AG04449 (cell line): ENCODE measurements around the gene IL31RA.

Source experiments
- CTCF ChIA-PET: fragments of 350-600 bp; formaldehyde crosslinking; extraction: SDS; loops from one replicate; lab custom pipeline; 2021; ENCODE audit warnings: antibody characterized with exemption; lab: Yijun Ruan, JAX
- POLR2A ChIA-PET: fragments of 400-600, 350-600 bp; formaldehyde crosslinking; extraction: SDS; loops from one replicate; lab custom pipeline; 2020; ENCODE audit warnings: antibody characterized with exemption, inconsistent platforms; lab: Yijun Ruan, JAX
- DNase-seq: peaks from one replicate; pipeline ENCODE4 v3.0.0-alpha.2; 2010; ENCODE audit warnings: low read depth, low spot score
- H3K4me3 ChIP-seq: 2 replicates; pipeline ENCODE4 v1.5.1; 2011; ENCODE audit warnings: low read depth, mild to moderate bottlenecking, control low read depth, low read length
- TF ChIP-seq, protein P1 (sequence below): IDR thresholded peaks from one replicate; pipeline ENCODE4 v1.5.1; 2011; ENCODE audit warnings: mild to moderate bottlenecking, moderate library complexity, low read length, control low read depth, inconsistent platforms; ENCODE audit not compliant: insufficient read depth; ENCODE audit errors: missing control alignments

Gene IL31RA

DNA sequence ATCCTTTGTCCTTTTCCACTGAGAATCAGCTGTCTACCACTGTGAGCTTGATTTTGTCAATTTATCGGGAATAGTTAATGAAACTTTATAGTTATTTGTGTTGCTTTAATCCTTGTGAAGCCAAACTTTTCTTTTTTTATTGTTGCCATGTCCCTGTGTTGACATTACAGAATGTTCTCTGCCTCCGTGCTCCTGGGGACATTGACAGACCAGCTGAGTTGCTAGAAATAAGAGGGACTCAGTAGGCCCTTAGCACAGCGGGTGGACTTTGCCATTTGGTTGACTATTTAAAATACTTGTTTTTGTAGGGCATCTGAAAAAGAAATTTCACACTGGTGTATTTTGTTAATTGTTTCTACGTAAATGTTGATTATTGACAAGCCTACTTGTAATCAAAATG is 70.5 kb downstream of the IL31RA start:
- ChIA-PET POLR2A (interaction anchor here (0.6 kb wide), 1 partner anchor 502 kb away, joined by 3 read pairs; no protein-coding TSS in a partner anchor), CTCF (interaction anchor here (1.3 to 4.1 kb wide), 5 partner anchors 14 to 578 kb away, joined by 3 to 33 read pairs (median 4); no protein-coding TSS in a partner anchor)
- TF ChIP-seq, protein P1, sequence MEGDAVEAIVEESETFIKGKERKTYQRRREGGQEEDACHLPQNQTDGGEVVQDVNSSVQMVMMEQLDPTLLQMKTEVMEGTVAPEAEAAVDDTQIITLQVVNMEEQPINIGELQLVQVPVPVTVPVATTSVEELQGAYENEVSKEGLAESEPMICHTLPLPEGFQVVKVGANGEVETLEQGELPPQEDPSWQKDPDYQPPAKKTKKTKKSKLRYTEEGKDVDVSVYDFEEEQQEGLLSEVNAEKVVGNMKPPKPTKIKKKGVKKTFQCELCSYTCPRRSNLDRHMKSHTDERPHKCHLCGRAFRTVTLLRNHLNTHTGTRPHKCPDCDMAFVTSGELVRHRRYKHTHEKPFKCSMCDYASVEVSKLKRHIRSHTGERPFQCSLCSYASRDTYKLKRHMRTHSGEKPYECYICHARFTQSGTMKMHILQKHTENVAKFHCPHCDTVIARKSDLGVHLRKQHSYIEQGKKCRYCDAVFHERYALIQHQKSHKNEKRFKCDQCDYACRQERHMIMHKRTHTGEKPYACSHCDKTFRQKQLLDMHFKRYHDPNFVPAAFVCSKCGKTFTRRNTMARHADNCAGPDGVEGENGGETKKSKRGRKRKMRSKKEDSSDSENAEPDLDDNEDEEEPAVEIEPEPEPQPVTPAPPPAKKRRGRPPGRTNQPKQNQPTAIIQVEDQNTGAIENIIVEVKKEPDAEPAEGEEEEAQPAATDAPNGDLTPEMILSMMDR, result no peak
- no peak overlapping the region for H3K4me3 ChIP-seq
- no peak for DNase-seq

DNA sequence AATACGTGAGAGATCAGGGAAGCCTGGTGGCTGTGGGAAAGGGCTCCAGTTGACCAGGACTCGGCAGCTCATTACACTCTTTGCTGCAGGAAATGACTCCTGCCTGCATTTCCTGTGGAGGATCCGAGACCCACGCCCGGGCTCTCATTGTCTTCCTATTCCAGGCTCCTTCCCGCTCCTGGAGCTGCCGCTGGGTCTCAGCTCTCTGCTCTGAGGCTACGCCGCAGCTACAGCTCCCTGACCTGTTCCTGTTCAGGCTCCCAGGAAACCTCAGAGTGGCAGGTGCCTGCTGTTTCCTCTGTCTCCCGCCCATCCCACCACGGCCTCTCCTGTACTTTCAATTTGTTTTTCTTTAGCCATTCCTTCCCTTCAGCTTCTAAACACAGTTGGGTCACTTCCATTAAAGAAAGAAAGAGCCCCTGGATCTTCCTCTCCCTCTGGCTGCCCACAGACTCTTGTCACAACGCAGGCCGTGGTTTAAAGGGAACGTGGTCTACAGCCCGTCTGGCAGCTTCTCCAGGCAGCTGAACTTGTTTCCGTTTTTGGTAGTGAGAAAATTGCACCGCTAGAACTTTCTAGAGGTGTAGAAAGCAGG is 72.1 kb downstream of the IL31RA start:
- CTCF ChIA-PET, result interaction anchor here (1.2 to 4.1 kb wide), 4 partner anchors 13 to 581 kb away, joined by 3 to 33 read pairs (median 4); no protein-coding TSS in a partner anchor
- DNase-seq, result no peak
- TF ChIP-seq, protein P1, result no peak

DNA sequence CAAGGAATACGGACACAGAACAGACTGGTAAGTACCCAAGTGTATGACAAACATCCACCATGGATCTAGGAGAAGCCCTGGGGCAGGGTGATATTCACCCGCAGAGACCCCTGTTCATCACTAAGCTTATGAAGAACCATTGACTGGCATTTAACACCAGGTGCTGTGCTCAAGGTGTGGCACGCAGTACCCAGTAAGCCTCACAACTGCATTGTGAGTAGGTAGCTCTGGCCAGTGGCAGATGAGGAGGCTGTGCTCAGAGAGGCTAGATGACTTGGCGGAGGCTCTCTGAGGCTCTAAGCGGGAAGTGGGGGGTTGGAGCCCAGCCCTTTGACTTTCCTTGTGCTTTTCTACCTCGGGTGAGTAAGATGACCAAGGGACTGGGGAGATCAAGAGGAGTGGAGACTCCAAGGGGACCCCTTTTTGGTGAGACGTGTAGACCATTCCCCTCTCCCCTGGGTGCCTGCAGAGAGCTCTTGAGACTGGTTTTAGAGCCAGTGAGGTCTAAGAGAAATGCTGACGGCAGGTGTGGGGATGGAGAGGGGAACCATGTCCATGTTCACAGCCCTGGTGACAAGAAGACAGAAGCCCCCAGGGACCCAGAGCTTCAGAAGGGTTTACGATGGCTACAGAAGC is 72.8 kb downstream of the IL31RA start:
- CTCF ChIA-PET, result interaction anchor here (1.2 to 4.1 kb wide), 3 partner anchors 12 to 581 kb away, joined by 3 to 33 read pairs (median 4); no protein-coding TSS in a partner anchor
- DNase-seq, result no peak
- TF ChIP-seq, protein P1, result no peak
- no peak overlapping the region for H3K4me3 ChIP-seq
- POLR2A ChIA-PET, result no interaction called here

More for the DNA sequence above, 72.1 kb downstream of the IL31RA start:
- peak overlapping the region; percentile 6; the same call in 1 of the 2 replicates for H3K4me3 ChIP-seq
- POLR2A ChIA-PET, result no interaction called here

DNA sequence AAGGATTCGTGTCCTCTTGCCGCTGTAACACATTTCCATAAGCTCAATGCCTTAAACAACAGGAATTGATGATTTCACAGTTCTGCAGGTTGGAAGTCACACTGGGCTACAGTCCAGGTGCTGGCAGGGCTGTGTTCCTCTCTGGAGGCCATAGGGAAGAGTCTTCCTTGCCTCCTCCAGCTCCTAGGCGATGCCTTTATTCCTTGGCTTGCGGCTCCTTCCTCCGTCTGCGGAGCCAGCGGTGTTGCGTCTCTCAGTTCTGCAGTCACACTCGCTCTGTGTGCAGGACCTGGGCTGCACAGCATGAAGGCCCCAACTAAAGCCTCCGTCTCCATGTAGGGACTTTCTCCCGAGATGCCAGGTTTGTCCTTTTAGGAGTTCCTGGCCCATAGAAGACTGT is 73.6 kb downstream of the IL31RA start:
- ChIA-PET POLR2A (no interaction called here), CTCF (interaction anchor here (4.1 kb wide), 1 partner anchor 11 kb away, joined by 33 read pairs; no protein-coding TSS in a partner anchor)
- no peak for DNase-seq
- TF ChIP-seq, protein P1, result no peak
- no peak overlapping the region for H3K4me3 ChIP-seq

DNA sequence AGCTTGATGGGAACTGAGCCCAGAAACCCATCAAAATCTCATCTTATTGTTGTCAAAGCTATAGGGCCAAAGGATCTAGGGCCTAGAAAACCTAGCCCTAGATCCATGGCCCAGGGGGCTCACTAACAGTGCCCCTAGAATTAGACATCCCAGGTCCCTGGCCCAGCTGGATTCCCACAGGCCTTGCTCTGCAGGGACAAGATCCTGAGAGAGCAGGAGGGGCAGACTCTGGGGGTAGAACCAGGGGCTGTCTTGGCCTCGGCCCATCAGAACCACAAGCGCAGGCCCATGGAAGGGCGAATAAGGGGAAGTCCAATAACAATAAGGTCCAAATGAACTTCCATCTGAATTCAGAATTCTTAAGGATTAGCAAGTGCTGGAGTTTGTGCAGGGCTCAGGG is 74.0 kb downstream of the IL31RA start:
- H3K4me3 ChIP-seq, result no peak overlapping the region
- no peak for DNase-seq
- TF ChIP-seq, protein P1, result no peak
- ChIA-PET POLR2A (no interaction called here), CTCF (interaction anchor here (4.1 kb wide), 1 partner anchor 11 kb away, joined by 33 read pairs; no protein-coding TSS in a partner anchor)

DNA sequence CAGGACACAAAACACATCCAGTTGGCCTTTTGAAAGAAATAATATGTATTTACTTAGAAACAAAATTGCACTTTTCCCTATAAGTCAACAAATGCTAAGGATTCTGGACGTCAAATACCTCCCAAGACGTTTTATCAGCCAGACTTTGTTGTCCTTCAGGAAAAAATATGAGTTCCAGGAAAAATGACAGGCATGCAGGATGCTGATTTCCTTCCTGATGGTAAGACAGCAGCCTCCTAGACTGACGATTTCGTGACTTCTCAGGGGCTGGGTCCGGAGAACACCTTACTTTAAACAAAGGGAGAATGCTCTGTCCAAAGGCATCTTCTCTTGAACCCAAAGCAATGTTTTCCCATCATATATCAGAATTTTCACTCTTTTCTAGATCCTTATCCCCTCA is 74.6 kb downstream of the IL31RA start:
- ChIA-PET POLR2A (no interaction called here), CTCF (interaction anchor here (1.2 kb wide), 1 partner anchor 9 kb away, joined by 3 read pairs; no protein-coding TSS in a partner anchor)
- DNase-seq, result no peak
- no peak overlapping the region for H3K4me3 ChIP-seq
- TF ChIP-seq, protein P1, result no peak
